Ramos (cell line): ENCODE results near the gene ZNF716.
"Not testable (repeated sequence)": the region's sequence is repeated elsewhere in the genome, so short reads cannot be mapped to it uniquely, and the experiment has no call there.

ENCODE experiments used
- in situ Hi-C: fragments of 300-500 bp; cut with MboI; formaldehyde crosslinking; loops from one replicate; pipeline ENCODE4 v1.14.3; 2022; ENCODE audit warnings: low sequenced_read_pairs; ENCODE audit not compliant: unreplicated experiment

The ZNF716 gene

DNA sequence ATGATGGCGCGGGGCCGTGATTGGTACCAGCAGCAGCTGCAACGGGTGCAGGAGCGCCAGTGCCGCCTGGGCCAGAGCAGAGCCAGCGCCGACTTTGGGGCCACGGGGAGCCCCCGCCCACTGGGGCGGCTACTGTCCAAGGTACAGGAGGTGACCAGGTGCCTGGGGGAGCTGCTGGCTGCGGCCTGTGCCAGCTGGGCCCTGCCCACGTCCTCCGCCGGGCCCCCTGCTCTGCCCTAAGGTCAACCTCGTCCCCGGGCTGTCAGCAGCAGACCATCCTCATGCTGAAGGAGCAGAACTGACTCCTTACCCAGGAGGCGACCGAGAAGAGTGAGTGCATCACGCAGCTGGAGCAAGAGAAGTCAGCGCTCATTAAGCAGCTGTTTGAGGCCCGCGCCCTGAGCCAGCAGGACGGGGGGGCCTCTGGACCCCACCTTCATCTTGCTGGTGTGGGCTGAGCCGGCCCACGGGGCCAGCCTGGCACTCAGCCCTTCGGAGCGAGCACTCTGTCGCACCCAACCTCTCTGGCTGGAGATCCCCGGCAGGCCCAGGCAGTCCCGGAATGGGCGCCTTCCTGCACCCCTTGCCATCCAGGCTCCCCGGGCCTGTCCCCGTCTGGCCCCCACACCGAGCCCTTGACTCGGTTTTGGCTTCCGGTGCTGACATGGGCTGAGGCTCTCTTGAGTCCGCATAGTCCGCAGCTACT, 24.6 kb upstream of the ZNF716 start:
- in situ Hi-C loops, result no loop called here

DNA sequence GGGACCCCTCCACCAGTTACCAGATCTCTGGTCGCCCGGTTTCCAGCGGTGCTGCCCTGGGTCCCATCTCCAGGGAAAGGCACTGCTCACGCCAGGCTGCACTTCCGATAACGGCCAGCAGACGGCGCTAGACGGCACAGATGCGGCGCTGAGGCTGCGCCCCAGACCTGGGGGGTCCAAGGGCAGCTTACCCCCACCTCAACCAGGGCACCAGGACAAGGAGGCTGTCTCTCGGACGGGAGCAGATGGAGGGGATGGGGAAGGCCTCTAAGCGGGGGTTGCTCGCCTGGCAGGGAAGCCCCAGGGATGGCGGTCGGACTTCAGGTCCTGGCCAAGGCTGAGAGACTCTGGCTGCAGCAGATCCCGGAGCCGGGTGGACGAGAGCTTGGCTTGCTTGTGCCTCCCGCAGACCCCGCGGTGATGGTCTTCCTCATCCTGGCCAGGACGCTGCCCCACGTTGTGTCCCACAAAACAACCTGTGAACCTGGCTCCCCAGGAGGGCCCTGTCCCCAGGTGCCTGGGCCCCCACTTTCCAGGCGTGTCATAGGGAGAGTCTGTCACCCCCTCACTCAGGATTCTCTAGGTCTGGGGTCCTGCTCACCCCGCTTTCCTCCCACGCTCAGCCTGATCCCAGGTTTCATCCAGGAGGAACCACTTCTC, 23.9 kb upstream of the ZNF716 start:
- in situ Hi-C loops, result no loop called here

DNA sequence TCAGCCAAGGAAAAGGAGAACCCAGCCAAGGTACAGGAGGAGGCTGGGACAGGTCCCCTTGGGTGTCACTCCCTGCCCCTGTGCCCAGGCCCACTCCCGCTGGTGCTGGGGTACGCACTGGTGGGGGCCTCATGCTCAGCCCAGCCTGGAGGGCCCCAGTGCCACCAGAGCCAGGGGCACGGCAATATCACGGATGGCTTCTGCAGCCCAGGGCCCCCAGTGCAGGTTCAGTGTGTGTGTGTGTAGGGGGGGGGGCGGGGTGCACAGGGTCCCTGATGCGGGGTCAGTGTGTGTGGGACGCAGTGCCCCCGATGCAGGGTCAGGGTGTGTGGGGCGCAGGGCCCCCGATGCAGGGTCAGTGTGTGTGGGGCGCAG, 23.4 kb upstream of the ZNF716 start:
- in situ Hi-C loops, result no loop called here

DNA sequence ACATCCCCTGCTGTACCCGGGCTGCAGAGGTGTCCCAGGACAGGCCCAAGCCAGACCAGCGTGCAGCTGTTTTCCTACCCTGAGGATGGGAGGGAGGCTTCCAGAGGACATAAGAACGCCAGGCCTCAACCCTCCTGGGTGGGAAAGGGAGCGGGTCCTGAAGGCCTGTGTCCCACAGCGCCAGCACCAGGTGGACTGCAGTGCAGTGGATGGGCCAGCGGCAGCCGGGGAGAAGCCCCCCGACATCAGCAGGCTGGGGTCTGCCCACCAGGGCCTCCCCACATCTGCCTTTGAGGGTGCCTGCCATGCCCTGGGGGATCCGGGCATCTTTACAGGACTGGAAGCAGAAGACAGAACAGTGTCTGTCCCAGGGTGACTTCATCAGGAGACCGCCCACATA, 22.8 kb upstream of the ZNF716 start:
- in situ Hi-C loops, result no loop called here

DNA sequence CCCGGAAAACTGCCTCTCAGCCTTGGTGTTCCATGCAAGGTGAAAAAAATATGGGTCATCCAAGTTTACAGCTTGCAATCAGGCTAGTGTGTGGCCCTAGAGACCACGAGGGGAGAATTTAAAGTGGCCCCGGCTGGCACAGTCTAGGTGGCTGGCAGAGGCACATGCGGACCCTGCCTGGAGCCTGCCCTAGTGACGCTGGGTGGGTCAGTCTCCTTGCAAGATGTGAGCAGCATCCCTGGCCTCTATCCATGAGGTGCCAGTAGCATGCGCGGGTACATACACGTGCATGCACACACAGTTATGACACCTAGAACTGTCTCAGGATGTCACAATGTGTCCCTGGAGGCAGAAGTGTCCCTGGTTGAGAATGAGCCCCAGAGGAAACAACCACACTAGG, 22.4 kb upstream of the ZNF716 start:
- in situ Hi-C loops, result no loop called here

DNA sequence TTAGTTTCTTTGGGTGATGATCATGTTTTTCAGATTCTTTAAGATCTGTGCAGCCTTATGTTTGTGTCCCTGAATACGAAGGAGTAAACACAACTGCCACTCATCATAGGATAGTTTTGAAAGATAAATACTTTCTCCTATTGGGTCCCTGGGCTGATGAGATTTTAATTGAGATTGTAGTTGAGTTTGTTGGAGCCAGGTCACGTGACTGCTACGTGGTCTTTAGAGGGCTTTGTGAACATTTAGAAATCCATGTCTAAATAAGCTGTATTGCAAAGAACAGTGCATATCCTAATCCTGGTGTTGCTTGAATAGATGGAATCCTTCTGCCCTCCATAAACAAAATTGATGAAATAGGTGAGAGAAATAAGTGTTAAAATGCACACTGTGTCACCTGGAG, 17.4 kb upstream of the ZNF716 start:
- in situ Hi-C loops, result no loop called here

DNA sequence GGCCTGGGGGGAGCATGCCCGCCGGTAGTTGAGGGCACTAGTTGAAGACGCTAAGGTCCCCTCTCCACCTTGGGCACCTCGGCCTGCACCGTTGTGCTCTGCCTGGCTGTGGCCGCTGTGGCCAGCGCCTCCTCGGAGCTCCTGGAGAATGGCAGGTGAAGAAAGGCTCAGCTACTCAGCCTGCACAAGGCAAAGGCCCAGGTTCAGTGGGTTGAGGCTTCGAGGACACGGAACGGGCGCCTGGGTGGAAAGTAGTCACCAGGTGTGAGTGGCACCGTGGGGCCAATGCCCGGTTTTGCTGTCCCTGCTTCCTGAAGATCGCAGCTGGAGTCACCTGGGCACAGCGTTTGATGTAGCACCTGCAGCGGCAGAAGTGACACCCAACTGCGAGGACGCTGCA, 12.4 kb upstream of the ZNF716 start:
- in situ Hi-C loops, result no loop called here

DNA sequence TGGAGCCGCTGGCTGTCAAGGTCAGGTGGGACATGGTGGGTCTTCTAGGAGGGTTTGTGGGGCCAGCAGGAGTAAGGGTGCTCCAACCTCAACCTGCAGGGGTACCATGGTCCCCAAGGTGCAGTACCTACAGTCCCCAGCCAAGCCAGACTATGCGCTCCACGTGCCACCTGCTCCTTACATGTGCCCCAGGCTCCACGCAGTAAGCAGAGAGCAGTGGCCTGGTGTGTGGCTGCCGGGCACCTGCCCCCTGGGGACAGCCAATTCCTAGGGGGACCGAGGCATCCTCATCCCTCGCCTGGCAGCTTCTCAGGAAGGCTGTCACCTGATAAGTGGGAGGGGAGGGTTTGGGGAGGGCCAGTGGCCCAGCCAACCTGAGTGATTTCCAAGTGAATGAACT, 11.7 kb upstream of the ZNF716 start:
- in situ Hi-C loops, result no loop called here

DNA sequence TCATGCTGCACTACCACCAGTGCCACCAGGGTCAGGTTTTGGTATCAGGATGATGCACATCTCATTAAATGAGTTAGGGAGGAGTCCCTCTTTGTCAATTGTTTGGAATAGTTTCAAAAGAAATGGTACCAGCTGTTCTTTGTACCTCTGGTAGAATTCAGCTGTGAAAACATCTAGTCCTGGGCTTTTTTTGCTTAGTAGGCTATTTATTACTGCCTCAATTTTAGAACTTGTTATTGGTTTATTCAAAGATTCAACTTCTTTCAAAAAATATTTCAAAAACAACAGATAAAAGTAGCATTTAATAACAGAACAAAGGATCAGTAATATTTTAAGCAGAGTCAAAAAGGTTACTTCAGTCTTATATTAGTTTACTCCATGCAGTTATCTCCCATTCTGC, 6.4 kb upstream of the ZNF716 start:
- in situ Hi-C loops, result no loop called here

DNA sequence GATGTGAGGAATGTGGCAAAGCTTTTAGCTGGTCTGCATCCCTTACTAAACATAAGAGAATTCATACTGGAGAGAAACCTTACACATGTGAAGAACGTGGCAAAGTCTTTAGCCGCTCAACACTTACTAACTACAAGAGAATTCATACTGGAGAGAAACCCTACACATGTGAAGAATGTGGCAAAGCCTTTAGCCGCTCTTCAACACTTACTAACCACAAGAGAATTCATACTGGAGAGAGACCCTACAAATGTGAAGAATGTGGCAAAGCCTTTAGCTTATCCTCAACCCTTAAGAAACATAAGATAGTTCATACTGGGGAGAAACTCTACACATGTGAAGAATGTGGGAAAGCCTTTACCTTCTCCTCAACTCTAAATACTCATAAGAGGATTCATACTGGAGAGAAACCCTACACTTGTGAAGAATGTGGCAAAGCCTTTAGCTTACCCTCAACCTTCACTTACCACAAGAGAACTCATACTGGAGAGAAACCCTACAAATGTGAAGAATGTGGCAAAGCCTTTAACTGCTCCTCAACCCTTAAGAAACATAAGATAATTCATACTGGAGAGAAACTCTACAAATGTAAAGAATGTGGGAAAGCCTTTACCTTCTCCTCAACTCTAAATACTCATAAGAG, 19.3 kb downstream of the ZNF716 start:
- in situ Hi-C loops, result not testable (repeated sequence)

DNA sequence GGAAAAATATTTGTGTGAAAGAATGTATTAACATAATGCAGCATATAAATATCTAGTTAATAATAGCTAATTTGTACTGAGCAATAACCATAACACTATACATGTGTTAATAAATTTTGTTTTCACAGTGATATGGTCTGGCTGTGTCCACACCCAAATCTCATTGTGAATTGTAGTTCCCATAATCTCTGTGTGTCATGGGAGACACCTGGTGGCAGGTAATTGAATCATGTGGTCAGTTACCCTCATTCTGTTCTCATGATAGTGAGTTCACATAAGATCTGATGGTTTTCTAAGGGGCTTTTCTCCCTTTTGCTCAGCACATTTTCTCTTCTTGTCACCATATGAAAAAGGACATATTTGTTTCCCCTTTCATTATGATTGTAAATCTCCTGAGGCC, 30.3 kb downstream of the ZNF716 start:
- in situ Hi-C loops, result not testable (repeated sequence)

DNA sequence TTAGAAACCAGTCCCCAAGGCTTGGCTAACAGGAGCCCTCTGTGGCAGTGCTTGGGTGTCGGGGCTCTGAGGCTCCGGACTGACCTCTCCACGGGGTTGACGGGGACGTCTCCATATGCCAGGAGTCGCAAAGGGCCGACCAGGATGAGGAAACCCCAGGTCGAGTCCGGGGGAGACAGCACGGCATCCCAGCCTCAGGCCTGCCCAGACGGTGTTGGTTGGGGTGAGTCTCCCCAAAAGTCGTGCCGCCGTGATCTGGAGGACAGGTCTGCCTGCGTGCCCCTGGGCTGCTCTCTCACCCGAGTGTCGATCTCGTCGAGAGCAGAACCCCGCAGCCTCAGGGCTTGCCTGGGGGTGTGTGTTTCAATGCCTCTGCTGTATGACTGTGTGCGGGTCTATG, 35.0 kb downstream of the ZNF716 start:
- in situ Hi-C loops, result not testable (repeated sequence)

DNA sequence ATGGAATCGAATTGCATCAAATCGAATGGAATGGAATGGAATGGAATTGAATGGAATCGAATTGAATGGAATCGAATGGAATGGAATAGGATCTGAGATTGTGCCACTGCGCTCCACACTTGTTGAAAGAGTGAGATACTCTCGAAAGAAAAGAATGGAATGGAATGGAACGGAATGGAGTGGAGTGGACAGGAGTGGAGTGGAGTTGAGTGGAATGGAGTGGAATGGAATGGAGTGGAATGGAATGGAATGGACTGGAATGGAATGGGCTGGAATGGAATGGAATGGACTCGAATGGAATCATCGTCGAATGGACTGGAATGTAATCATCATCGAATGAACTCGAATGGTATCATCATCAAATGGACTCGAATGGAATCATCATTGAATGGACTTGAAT, 38.0 kb downstream of the ZNF716 start:
- in situ Hi-C loops, result no loop called here

DNA sequence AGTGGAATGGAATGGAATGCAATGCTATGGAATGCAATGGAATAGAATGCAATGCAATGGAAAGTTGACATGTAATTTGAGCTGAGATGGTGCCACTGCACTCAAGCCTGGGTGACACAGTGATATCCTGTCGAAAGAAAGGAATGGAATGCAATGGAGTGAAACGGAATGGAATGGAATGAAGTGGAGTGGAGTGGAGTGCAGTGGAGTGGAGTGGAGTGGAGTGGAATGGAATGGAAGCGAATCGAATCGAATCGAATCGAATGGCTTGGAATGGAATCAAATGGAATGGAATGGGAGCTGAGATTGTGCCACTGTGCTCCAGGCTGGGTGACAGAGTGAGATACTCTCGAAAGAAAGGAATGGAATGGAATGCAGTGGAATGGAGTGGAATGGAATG, 45.1 kb downstream of the ZNF716 start:
- in situ Hi-C loops, result not testable (repeated sequence)

DNA sequence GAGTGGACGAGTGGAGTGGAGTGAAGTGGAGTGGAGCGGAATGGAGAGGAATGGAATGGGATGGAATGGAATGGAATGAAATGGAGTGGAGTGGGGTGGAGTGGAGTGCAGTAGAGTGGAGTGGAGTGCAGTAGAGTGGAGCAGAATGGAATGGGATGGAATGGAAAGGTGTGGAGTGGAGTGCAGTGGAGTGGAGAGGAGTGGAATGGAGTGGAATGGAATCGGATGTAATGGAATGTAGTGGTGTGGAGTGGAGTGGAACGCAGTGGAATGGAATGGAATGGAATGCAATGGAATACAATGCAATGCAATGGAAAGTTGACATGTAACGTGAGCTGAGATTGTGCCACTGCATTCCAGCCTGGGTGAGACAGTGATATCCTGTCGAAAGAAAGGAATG, 46.4 kb downstream of the ZNF716 start:
- in situ Hi-C loops, result no loop called here

DNA sequence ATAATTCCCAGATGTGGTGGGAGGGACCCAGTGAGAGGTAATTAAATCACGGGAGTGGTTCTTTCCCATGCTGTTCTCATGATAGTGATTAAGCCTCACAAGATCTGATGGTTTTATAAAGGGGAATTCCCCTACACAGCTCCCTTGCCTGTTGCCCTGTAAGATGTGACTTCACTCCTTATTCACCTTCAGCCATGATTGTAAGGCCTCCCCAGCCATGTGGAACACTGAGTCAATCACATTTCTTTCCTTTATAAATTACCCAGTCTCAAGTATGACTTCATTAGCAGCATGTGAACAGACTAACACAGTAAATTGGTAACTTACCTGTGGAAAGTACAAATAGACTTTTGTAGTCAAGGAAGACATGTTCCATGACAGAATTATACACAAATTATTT, 55.2 kb downstream of the ZNF716 start:
- in situ Hi-C loops, result no loop called here
